Mononuclear cell (primary cell): Measurements from ENCODE around the gene THRAP3. TPM values are rescaled to one million over a fixed set of nuclear protein-coding genes. Genes with fewer than 3 reads are reported as not detected.
A peak's percentile ranks its signal among the peaks of the same experiment; 100 is the strongest.

Source experiments
- H3K27me3 ChIP-seq: 2 replicates; pipeline ENCODE4 v1.6.0; 2011; ENCODE audit warnings: low read length, control low read depth; ENCODE audit not compliant: insufficient read depth
- H3K4me1 ChIP-seq: 2 replicates; pipeline ENCODE4 v1.5.1; 2011; ENCODE audit warnings: mild to moderate bottlenecking, low read length, control low read depth; ENCODE audit not compliant: insufficient read depth
- H3K4me3 ChIP-seq: 2 replicates; pipeline ENCODE4 v1.5.1; 2011; ENCODE audit warnings: mild to moderate bottlenecking, low read length, moderate library complexity
- H3K9me3 ChIP-seq: 2 replicates; pipeline ENCODE4 v1.5.1; 2011; ENCODE audit warnings: low read depth, mild to moderate bottlenecking, control low read depth, low read length
- total RNA-seq: library from RNA; depleted of rRNA; stranded (reverse); fragments of >200 nt; gene quantifications from one replicate; pipeline ENCODE4 v1.2.3, GENCODE V29; 2012

THRAP3 gene
- total RNA-seq, 1 donor: 82.9 TPM

DNA sequence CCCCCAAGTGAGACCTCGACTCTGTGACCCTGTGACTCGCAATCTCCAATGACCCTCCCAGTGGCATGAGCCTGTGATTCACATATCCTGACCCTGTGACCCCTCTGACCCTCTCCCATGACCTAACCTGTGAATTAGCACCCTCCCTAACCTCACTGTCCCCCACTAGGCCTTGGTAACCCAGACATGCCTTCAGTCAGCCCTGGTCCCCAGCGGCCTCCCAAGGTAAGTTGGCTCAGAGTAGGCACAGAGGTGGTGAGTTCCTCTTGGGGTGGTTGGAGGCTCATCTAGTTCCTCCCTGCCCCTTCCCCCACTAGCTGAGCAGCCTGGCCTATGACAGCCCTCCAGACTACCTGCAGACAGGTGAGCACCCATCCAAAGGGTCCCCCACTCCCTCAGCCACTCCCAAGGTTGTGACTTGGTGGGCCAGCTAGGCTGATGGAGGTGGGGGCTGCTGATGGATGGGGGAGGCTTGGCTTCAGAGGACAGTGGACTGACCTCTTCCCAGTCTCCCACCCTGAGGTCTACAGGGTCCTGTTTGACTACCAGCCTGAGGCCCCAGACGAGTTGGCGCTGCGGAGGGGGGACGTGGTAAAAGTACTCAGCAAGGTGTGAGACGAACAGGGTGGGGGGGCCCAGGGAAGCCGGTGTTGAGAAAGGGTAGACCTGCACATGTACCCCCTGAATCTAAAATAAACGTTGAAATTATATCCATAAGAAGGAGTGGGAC, 83.5 kb downstream of the THRAP3 start:
- no peaks in the 10 kb centered on the region for H3K9me3 ChIP-seq
- peaks cover 32% of the 10 kb centered on the region for H3K4me1 ChIP-seq
- H3K27me3 ChIP-seq: no peaks in the 10 kb centered on the region
- H3K4me3 ChIP-seq: no peak overlapping the region

DNA sequence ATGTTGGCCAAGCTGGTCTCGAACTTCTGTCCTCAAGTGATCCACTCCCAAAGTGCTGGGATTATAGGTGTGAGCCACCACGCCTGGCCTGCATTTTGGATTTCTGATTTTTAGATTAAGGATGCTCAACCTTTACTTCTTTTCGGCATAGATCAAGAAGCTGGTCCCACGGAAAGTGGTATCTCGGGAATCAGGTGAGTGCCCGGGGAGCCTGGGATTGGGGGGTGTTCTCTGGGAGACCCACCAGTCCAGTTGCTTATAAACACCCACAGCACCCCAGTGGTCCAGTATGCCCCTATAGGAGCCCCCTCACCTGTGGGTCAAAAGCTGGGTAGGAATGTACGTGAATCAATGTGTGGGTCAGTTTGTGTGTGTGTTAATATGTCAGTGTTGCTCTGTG, 85.2 kb downstream of the THRAP3 start:
- H3K9me3 ChIP-seq: no peaks in the 10 kb centered on the region
- no peak overlapping the region for H3K4me3 ChIP-seq
- no peaks in the 10 kb centered on the region for H3K27me3 ChIP-seq
- peaks cover 24% of the 10 kb centered on the region for H3K4me1 ChIP-seq

DNA sequence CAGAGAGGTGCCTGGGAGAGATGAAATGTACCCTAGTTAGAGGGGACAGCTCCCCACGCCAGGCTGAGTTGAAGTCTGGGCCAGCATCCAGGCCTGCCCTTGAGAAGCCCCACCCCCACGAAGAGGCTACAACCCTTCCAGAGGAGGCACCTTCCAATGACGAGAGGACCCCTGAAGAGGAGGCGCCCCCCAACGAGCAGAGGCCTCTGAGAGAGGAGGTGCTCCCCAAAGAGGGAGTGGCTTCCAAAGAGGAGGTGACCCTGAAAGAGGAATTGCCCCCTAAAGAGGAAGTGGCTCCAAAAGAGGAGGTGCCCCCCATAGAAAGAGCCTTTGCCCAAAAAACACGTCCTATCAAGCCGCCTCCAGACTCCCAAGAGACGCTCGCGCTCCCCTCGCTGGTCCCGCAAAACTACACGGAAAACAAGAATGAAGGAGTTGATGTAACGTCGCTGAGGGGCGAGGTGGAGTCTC, 96.1 kb downstream of the THRAP3 start:
- Histone ChIP-seq H3K4me1 (peaks cover 37% of the 10 kb centered on the region), H3K27me3 (no peaks in the 10 kb centered on the region), H3K9me3 (no peaks in the 10 kb centered on the region), H3K4me3 (peak overlapping the region; percentile 24)

DNA sequence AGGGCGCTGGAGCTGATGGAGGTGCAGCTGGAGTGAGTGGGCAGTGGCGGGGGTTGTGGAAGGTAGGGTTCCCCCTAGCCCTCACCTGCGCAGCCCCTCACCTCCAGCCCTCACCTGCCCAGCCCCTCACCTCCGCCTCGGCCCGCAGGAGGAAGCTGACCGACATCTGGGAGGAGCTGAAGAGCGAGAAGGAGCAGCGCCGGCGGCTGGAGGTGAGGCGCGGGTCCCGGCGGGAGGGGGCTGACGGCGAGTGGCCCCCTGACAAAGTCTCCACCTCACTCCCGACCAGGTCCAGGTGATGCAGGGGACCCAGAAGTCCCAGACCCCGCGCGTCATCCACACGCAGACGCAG, 96.5 kb downstream of the THRAP3 start:
- Histone ChIP-seq H3K4me1 (peaks cover 37% of the 10 kb centered on the region), H3K4me3 (peak overlapping the region; percentile 24), H3K27me3 (no peaks in the 10 kb centered on the region), H3K9me3 (no peaks in the 10 kb centered on the region)

DNA sequence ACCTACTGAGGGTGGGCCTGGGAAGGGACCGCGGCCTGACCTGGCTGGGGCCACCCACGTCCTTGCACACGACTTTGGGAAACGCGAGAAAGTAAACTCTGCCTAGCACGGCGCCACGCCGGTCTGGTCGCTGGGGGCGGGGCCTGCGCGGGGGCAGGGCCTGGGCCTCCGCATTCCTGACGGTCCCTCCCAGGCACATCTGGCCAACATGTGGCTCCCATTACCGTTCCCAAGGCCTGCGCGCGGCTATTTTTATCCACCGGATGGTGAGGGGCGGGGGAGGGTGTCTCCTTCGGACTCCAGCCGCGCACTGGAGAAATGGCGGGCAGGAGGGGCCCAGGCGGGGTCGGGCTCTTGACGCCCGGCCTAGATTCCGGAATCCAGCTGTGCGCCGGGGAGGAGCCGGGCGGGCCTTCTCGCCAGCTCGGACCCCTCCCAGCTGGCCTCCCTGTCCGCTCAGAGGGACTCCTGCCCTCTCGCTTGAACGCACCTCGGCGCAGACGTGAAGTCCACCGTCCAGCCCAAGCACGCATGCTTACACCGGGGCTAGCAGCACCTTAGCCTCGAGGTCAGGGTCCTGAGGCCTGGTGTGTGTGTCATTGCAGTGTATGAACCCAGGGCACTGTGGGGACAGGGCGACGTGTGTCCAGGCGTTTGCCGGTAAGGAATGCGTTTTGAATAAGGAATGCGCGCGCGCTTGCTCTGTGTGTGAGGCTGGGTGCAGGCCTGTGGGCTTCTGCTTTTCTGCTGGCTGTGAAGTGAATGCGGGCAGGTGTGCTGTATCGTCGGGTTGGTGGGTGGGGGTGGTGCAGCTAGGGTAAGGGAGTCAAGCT, 97.1 kb downstream of the THRAP3 start:
- H3K27me3 ChIP-seq: no peaks in the 10 kb centered on the region
- peak overlapping the region; percentile 24 for H3K4me3 ChIP-seq
- H3K4me1 ChIP-seq: peaks cover 37% of the 10 kb centered on the region
- no peaks in the 10 kb centered on the region for H3K9me3 ChIP-seq

DNA sequence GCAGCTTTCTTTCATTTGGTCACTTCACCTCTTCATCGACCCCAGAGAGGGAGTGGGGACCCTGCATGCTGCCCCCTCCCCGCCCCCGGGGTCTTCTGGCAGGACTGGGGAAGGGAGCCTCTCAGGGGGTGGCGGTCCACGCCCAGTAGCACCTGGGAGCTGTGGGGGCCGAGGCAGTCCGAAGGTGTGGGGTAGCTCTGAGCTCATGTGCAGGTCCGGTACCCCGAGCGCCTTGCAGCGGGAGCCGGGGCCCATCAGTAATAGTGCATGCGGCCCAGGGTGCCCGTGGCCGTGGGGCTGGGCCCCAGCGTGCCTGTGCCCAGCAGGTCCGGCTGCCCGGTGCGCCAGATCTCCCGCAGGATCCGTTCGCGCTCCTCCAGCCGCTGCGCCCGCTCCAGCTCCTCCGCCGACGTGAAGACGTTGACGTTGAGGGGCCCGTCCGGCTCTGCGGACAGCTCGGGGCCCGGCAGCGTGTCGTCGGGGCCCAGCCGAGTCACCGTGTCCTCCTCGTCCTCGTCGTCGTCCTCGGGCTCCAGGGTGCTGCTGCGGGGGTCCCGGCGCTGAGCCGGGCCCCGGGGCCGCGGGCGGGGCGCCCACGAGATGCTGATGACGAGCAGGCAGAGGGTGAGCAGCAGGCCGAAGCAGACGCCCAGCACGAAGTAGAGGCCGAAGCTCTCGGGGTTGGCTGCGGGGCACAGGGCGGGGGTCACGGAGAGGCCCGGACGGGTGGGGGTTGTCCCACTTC, 98.0 kb downstream of the THRAP3 start:
- no peaks in the 10 kb centered on the region for H3K27me3 ChIP-seq
- no peak overlapping the region for H3K4me3 ChIP-seq
- H3K9me3 ChIP-seq: no peaks in the 10 kb centered on the region
- H3K4me1 ChIP-seq: peaks cover 37% of the 10 kb centered on the region

DNA sequence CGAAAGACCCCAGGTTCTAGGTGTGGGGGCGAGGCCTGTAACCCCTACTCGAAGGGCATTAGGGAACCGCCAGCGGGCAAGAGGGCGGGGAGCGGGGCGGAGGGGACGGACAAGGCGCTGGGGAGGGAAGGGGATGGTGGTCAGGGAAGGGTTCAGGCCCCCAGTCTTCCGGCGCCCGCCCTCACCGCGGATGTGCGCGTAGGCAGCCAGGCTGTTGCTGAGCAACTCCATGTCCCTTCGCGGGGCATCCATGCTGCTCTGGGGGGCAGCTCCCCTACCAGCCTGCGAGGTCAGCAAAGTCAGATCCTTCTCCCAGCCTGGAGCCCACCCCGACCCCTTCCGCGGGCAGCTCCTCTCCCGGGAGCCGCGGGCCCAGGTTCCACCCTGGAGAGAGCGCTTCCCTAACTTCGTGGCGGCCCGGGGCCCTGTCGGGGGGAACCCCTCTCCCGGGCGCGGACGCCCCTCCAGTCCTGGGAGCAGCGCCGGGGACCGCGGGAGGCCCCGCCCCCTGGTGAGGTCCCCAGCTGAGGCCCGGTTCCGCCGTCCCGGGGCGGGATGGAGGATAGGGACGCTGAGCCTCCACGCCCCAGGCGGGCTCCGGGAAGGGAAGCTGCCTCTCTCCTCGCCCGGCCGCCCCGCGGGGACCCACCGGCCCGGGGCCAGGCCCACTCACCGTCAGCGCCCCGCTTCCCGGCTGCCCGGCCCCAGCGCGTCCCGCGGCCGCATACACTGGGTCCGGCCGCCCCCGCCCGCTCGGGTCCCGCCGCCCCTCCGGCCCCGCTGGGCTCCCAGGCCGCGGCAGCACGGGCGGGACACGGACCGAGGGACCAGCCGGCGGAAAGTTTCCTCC, 98.8 kb downstream of the THRAP3 start:
- peak overlapping the region; percentile 46 for H3K4me3 ChIP-seq
- H3K27me3 ChIP-seq: no peaks in the 10 kb centered on the region
- H3K9me3 ChIP-seq: no peaks in the 10 kb centered on the region
- peaks cover 37% of the 10 kb centered on the region for H3K4me1 ChIP-seq

DNA sequence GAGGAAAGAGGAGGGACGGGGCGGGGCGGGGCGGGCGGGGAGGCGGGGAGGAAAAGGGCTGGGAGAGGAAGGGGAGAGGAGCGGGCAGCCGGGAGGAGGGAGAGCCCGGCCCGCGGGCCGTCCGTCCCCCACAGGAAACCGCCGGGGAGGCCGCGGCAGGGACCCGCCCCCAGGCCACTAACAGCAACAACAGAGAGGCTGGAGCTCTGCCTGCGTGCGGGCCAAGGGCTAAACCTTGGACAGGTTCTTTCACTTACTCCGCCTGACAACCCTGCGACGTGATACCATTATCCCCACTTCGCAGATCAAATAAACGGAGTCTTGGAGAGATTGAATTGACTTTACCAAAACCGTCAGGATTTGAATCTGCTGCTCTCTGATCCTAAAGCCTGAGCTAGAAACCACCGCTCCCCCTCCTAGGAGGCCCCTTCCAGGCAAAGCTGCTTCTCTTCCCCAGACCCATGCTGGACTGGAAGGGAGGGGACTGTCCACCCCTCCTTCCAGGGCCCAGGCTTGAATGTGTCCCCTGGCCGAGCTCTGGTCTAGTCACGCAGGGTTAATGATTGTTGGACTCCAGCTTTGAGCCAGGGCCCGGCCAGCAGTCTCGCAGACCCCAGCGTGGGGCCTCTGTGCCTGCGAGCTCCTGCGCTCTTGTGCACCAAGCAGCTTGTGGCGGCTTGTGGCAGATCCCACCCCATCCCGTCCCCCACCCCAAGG, 99.6 kb downstream of the THRAP3 start, which contains the start of gene EVA1B:
EVA1B (minus strand) TSS at position 10 of the 717 bp plus-strand sequence. CDS start 608 bp downstream, outside the sequence.
- Histone ChIP-seq H3K4me3 (peak within 1 kb of the TSS; percentile 46), H3K27me3 (no peaks in the 10 kb centered on the region), H3K4me1 (peaks cover 37% of the 10 kb centered on the region), H3K9me3 (no peaks in the 10 kb centered on the region)

DNA sequence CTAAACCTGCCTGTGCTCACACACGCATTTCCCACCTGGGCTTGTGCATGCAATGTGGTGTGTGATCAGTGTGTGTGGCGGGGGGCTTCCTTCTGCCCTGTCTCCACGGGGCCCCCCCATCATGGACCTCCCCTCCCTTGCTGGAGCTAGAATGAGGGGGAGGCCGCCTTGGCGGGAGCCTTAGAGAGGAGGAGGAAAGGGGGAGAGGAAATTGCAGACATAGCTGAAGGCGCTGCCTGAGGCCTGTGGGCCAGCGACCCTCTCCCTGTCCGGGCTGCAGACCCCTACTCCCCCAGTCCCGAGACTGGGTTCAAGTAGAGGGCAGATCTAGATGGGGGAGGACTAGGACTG, 100.1 kb downstream of the THRAP3 start:
- H3K4me3 ChIP-seq: no peak overlapping the region
- peaks cover 37% of the 10 kb centered on the region for H3K4me1 ChIP-seq
- no peaks in the 10 kb centered on the region for H3K9me3 ChIP-seq
- H3K27me3 ChIP-seq: no peaks in the 10 kb centered on the region

DNA sequence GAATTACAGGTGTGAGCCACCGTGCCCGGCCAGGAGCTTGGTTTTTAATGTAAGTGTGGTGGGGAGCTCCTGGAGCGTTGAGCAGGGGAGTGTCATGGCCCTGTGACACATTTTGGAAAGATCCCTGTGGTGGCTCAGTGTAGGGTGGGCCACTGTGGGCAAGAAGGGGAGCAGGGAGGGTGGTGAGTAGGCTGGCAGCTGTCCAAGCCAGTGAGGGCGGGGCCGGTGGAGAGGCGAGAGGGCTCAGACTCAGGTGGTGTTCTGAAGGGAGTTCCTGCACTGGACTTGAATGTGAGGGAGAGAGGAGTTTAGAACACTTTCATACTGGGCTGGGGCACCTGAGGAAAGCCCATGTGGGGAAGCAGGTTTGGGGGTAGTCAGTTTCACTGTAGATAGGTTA, 102.3 kb downstream of the THRAP3 start:
- Histone ChIP-seq H3K4me3 (no peak overlapping the region), H3K27me3 (no peaks in the 10 kb centered on the region), H3K4me1 (peaks cover 24% of the 10 kb centered on the region), H3K9me3 (no peaks in the 10 kb centered on the region)

DNA sequence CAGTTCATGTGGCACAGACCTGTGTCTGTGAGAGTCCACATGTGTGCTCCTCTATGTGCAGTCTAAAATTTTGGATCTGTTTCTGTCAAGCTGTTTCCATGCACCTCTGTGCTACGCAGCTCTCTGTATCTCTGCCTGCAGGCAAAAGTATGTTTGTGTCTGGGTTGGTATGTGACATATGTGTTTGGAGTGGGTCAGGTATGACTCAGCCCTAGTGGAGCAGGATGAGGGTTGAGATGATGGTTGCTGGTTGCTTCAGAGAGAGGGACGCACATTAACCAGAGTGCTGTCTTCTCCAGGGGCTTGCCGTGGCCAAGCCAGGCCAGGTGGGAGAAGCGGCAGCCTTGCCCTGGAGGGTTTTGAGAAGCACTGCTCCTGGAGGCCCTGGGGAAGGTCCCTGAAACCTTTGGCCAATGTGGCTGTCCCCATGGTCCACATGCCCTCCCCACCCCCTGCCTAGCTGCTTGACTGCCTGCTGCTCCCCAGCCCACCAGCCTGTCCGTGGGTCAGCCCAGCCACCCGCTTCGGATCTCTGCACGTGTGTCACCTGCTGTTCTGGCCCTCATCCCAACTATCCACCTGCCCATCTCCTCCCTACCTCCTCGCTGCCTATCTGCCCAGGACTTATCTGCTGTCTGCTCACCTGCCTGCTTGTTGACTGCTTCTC, 103.3 kb downstream of the THRAP3 start:
- peaks cover 14% of the 10 kb centered on the region for H3K4me1 ChIP-seq
- H3K27me3 ChIP-seq: no peaks in the 10 kb centered on the region
- H3K4me3 ChIP-seq: no peak overlapping the region
- no peaks in the 10 kb centered on the region for H3K9me3 ChIP-seq

DNA sequence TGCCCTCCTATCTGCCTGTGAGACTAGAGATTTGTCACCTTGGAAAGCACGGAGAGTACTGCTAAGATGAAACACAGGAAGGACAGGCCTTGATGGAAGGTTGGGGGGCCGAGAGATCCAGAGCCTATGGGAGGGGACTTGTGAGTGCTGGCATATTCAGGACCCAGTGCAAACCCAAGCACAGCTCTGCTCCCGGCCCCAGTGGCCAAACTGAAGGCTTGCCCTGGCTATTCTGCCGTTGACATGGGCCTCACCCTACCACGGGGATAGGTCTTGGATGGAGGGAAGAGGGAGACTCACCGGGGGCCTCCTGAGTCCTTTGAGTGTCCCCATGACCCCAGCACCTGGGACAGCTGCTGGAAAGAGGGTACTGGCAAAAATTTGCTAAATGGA, 103.8 kb downstream of the THRAP3 start:
- peaks cover 9% of the 10 kb centered on the region for H3K4me1 ChIP-seq
- no peaks in the 10 kb centered on the region for H3K27me3 ChIP-seq
- H3K4me3 ChIP-seq: no peak overlapping the region
- no peaks in the 10 kb centered on the region for H3K9me3 ChIP-seq

DNA sequence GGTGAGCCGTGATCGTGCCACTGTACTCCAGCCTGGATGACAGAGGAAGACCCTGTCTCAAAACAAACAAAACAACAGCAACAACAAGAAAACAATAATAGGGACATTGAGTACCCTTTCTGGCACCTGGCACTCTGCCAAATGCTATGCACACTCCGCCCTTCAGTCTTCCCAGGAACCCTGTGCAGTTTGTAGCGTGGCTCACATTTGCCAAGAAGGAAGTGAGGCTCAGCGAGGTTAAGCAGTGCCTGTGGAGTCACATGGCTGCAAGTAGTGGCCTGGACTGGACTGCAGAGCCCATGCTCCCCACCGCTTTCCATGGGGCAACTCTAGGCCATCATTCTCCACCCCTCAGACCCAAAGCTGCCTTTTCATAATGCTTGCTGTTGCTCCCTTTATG, 104.5 kb downstream of the THRAP3 start:
- H3K9me3 ChIP-seq: no peaks in the 10 kb centered on the region
- H3K4me3 ChIP-seq: no peak overlapping the region
- H3K4me1 ChIP-seq: peaks cover 8% of the 10 kb centered on the region
- H3K27me3 ChIP-seq: no peaks in the 10 kb centered on the region
